Measurements from ENCODE around the gene RPE65.
"Not testable (repeated sequence)": the region's sequence is repeated elsewhere in the genome, so short reads cannot be mapped to it uniquely, and the experiment has no call there.

Gene RPE65

DNA sequence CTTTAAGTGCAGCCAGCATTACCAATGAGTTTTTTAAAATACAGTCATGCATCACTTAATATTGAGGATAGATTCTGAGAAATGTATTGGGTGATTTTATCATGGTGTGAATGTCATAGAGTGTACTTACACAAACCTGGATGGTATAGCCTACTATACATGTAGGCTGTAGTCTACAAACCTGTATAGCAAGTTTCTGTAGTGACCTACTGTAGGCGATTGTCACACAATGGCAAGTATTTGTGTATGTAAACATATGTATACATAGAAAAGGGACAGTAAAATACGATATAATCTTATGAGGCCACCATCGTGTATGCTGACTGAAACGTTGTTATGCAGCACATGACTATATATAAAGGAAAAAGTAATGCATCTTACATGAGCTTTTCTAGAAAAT, 48.2 kb downstream of the RPE65 start:
- H3K27ac ChIP-seq: no peak overlapping the region
- H3K4me3 ChIP-seq (ENCODE audit: low read depth, low read length): no peak overlapping the region
- TF ChIP-seq, protein P1, sequence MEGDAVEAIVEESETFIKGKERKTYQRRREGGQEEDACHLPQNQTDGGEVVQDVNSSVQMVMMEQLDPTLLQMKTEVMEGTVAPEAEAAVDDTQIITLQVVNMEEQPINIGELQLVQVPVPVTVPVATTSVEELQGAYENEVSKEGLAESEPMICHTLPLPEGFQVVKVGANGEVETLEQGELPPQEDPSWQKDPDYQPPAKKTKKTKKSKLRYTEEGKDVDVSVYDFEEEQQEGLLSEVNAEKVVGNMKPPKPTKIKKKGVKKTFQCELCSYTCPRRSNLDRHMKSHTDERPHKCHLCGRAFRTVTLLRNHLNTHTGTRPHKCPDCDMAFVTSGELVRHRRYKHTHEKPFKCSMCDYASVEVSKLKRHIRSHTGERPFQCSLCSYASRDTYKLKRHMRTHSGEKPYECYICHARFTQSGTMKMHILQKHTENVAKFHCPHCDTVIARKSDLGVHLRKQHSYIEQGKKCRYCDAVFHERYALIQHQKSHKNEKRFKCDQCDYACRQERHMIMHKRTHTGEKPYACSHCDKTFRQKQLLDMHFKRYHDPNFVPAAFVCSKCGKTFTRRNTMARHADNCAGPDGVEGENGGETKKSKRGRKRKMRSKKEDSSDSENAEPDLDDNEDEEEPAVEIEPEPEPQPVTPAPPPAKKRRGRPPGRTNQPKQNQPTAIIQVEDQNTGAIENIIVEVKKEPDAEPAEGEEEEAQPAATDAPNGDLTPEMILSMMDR (IDR thresholded peaks at IDR 0.05): no peak

GRCh38 chr1:68395575-68395974, 54.2 kb downstream of the RPE65 start:
- H3K9ac ChIP-seq; H3K4me1 ChIP-seq; H3K27me3 ChIP-seq (ENCODE audit: control insufficient read depth, insufficient read depth, low read length); H3K4me2 ChIP-seq (ENCODE audit: low read length); H3K79me2 ChIP-seq; H3K27ac ChIP-seq; H3K9me3 ChIP-seq (ENCODE audit: control insufficient read depth, low read length); H3K36me3 ChIP-seq (ENCODE audit: control insufficient read depth, insufficient read depth, low read length); H2AFZ ChIP-seq; H3K4me3 ChIP-seq (ENCODE audit: low read depth, low read length): not testable (repeated sequence)

More for the DNA sequence above, 48.2 kb downstream of the RPE65 start:
- no peaks in the 10 kb centered on the region for H3K4me1 ChIP-seq
- no peak overlapping the region for H2AFZ ChIP-seq
- no peak overlapping the region for H3K9ac ChIP-seq
- no peak overlapping the region for H3K4me2 ChIP-seq (ENCODE audit: low read length)
- no peaks in the 10 kb centered on the region for H3K27me3 ChIP-seq (ENCODE audit: control insufficient read depth, insufficient read depth, low read length)
- H3K36me3 ChIP-seq (ENCODE audit: control insufficient read depth, insufficient read depth, low read length): no peaks in the 10 kb centered on the region
- no peaks in the 10 kb centered on the region for H3K9me3 ChIP-seq (ENCODE audit: control insufficient read depth, low read length)
- no peaks in the 10 kb centered on the region for H3K79me2 ChIP-seq

GRCh38 chr1:68392474-68392873, 57.3 kb downstream of the RPE65 start:
- not testable (repeated sequence) for H3K4me2 ChIP-seq (ENCODE audit: low read length); H3K27me3 ChIP-seq (ENCODE audit: control insufficient read depth, insufficient read depth, low read length); H3K9ac ChIP-seq; H2AFZ ChIP-seq; H3K9me3 ChIP-seq (ENCODE audit: control insufficient read depth, low read length); H3K36me3 ChIP-seq (ENCODE audit: control insufficient read depth, insufficient read depth, low read length); H3K4me3 ChIP-seq (ENCODE audit: low read depth, low read length); H3K79me2 ChIP-seq; H3K4me1 ChIP-seq; H3K27ac ChIP-seq

DNA sequence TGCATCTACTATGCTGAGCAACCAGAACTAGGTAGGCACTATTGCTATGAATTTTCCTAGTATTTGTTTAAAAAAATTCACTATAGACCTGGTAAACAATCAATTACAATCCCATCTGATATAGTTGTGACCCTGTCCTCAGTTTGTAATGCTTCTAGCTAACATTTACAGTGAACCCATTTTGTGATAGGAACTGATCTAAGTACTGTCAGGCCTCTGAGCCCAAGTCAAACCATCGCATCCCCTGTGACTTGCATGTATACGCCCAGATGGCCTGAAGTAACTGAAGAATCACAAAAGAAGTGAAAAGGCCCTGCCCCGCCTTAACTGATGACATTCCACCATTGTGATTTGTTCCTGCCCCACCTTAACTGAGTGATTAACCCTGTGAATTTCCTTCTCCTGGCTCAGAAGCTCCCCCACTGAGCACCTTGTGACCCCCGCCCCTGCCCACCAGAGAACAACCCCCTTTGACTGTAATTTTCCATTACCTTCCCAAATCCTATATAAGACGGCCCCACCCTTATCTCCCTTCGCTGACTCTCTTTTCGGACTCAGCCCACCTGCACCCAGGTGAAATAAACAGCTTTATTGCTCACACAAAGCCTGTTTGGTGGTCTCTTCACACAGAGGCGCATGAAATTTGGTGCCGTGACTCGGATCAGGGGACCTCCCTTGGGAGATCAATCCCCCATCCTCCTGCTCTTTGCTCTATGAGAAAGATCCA, 63.8 kb downstream of the RPE65 start:
- not testable (repeated sequence) for H2AFZ ChIP-seq; H3K36me3 ChIP-seq (ENCODE audit: control insufficient read depth, insufficient read depth, low read length); H3K9me3 ChIP-seq (ENCODE audit: control insufficient read depth, low read length); H3K4me1 ChIP-seq; H3K9ac ChIP-seq; H3K27me3 ChIP-seq (ENCODE audit: control insufficient read depth, insufficient read depth, low read length); H3K4me3 ChIP-seq (ENCODE audit: low read depth, low read length); H3K79me2 ChIP-seq; H3K4me2 ChIP-seq (ENCODE audit: low read length); H3K27ac ChIP-seq

GRCh38 chr1:68384872-68385411, 64.8 kb downstream of the RPE65 start:
- H3K9me3 ChIP-seq (ENCODE audit: control insufficient read depth, low read length): no peaks in the 10 kb centered on the region
- H3K79me2 ChIP-seq: no peaks in the 10 kb centered on the region
- no peak overlapping the region for H2AFZ ChIP-seq
- H3K4me1 ChIP-seq: no peaks in the 10 kb centered on the region
- H3K9ac ChIP-seq: no peak overlapping the region
- H3K36me3 ChIP-seq (ENCODE audit: control insufficient read depth, insufficient read depth, low read length): no peaks in the 10 kb centered on the region
- no peak overlapping the region for H3K4me3 ChIP-seq (ENCODE audit: low read depth, low read length)
- no peak overlapping the region for H3K4me2 ChIP-seq (ENCODE audit: low read length)
- TF ChIP-seq, protein P1 (IDR thresholded peaks at IDR 0.05): no peak
- H3K27ac ChIP-seq: no peak overlapping the region
- no peaks in the 10 kb centered on the region for H3K27me3 ChIP-seq (ENCODE audit: control insufficient read depth, insufficient read depth, low read length)

GRCh38 chr1:68384321-68384813, 65.4 kb downstream of the RPE65 start:
- Histone ChIP-seq H3K4me3 (ENCODE audit: low read depth, low read length) (no peak overlapping the region), H2AFZ (no peak overlapping the region), H3K79me2 (no peaks in the 10 kb centered on the region), H3K9me3 (ENCODE audit: control insufficient read depth, low read length) (no peaks in the 10 kb centered on the region), H3K4me2 (ENCODE audit: low read length) (no peak overlapping the region), H3K27ac (no peak overlapping the region), H3K9ac (no peak overlapping the region), H3K4me1 (no peaks in the 10 kb centered on the region), H3K36me3 (ENCODE audit: control insufficient read depth, insufficient read depth, low read length) (no peaks in the 10 kb centered on the region), H3K27me3 (ENCODE audit: control insufficient read depth, insufficient read depth, low read length) (no peaks in the 10 kb centered on the region)
- TF ChIP-seq, protein P1 (IDR thresholded peaks at IDR 0.05): no peak
